Activated CD4-positive, alpha-beta T cell treated with anti-CD3 and anti-CD28 coated beads, Interleukin-2, amount 10 ng/mL, durations not matched to agents 7 days and 5 days (primary cell): ENCODE measurements around the gene ENOPH1. TPM values are rescaled to one million over a fixed set of nuclear protein-coding genes. Genes with fewer than 3 reads are reported as not detected.

Experiments used
- CTCF ChIA-PET: fragments of 350-600 bp; sonication (Branson Sonifier 250); formaldehyde crosslinking; loops from one replicate; lab custom pipeline; 2021; ENCODE audit warnings: antibody characterized with exemption; lab: Charles Lee
- POLR2A ChIA-PET: fragments of 350-600 bp; sonication (Branson Sonifier 250); formaldehyde crosslinking; loops from one replicate; lab custom pipeline; 2021; ENCODE audit warnings: antibody characterized with exemption; lab: Charles Lee
- DNase-seq: peaks from one replicate; pipeline ENCODE4 v3.0.0-alpha.2; 2020
- H3K27ac Mint-ChIP-seq: one replicate; pipeline ENCODE4 v1.8.0; 2021; ENCODE audit warnings: mild to moderate bottlenecking, moderate library complexity, mixed read lengths
- H3K27me3 Mint-ChIP-seq: one replicate; pipeline ENCODE4 v1.8.0; 2021; ENCODE audit warnings: mixed read lengths
- H3K36me3 Mint-ChIP-seq: one replicate; pipeline ENCODE4 v1.8.0; 2021; ENCODE audit warnings: low read depth, mixed read lengths
- H3K4me1 Mint-ChIP-seq: one replicate; pipeline ENCODE4 v1.8.0; 2021; ENCODE audit warnings: mixed read lengths
- H3K4me3 Mint-ChIP-seq: one replicate; pipeline ENCODE4 v1.8.0; 2021; ENCODE audit warnings: mild to moderate bottlenecking, moderate library complexity, mixed read lengths
- H3K9me3 Mint-ChIP-seq: one replicate; pipeline ENCODE4 v1.8.0; 2021; ENCODE audit warnings: mixed read lengths
- total RNA-seq, 2 experiments: library from RNA; stranded (reverse); gene quantifications; one replicate each; pipeline ENCODE4 v1.2.3, GENCODE V29; 2021

Gene ENOPH1
- total RNA-seq, 2 experiments from 2014 or later = 32.7 to 34.6 TPM

DNA sequence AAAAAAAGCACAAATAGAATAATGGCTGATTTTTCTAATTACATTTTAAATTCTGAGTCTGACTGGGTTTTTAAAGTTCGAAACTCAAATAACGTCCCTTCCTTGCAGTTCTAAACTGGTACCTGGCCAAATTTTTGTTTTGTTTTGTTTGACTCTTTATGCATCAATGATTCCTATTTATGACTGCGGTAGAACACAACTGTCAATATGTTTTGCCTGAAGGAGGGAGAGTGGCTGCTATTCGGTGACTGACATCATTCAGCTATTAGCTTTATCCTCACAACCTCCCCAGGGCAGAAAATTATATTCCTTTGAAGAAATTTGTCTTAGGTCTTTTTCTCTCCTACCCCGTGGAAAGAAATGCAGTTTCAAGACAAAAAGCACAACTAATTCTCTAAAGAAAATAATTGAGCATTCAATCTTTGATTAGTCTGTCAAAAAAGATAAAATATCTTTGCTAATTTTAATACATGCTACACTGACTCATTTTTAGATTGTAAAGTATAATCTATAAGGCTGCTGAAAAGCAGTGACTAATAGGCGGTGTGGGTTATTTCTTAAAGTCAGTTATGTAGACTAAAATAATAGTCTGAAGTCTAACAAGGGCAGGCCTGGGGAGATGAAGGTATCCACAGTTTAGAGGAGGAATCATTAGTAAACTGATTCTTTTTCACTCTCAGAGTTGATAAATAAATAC, 69.5 kb downstream of the ENOPH1 start:
- H3K4me3 Mint-ChIP-seq = no peak overlapping the region
- no peaks in the 10 kb centered on the region for H3K36me3 Mint-ChIP-seq
- no peak overlapping the region for H3K27ac Mint-ChIP-seq
- H3K9me3 Mint-ChIP-seq = no peaks in the 10 kb centered on the region
- no peaks in the 10 kb centered on the region for H3K4me1 Mint-ChIP-seq
- no peak for DNase-seq
- CTCF ChIA-PET = interaction anchor here (1.0 to 1.5 kb wide), 2 partner anchors 27 to 38 kb away, joined by 3 to 4 read pairs; no protein-coding TSS in a partner anchor
- no peaks in the 10 kb centered on the region for H3K27me3 Mint-ChIP-seq
- POLR2A ChIA-PET = no interaction called here

DNA sequence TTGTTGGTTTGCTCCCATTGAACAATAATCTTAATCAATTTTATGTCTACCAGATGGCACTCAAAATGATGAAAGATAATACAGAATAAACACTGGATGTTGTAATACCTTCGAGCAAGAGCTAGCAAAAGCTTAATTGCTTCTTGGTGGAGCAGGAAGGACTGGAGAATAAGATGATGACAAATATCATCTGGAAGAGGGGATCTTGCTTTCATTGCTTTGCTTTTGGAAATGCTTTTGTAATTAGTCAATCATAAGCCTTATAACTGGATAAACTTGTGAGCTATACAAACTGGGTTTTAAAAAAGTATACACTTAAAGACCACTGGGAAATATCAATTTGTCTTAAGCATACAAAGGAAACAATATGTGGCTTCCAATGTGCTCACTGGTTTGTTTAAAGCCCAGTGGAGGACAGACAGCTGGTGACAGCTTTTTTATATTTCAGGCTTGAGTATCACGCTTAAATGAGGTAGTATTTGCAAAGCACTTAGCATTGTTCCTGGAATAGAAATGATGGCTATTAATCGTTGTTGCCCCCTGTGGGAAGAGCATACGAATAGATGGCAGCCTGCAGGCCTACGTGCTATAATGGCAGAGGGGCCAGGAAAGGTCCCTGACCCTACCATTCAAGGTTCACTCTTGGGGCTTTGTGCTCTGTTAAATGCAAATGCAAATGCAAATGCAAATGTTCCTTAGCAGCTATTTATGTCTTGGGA, 70.2 kb downstream of the ENOPH1 start:
- Mint-ChIP-seq H3K27ac (no peak overlapping the region), H3K4me1 (no peaks in the 10 kb centered on the region), H3K36me3 (no peaks in the 10 kb centered on the region), H3K27me3 (no peaks in the 10 kb centered on the region), H3K9me3 (no peaks in the 10 kb centered on the region), H3K4me3 (no peak overlapping the region)
- CTCF ChIA-PET = interaction anchor here (0.5 to 1.5 kb wide), 3 partner anchors 11 to 39 kb away, joined by 3 to 4 read pairs (median 4); no protein-coding TSS in a partner anchor
- no peak for DNase-seq
- POLR2A ChIA-PET = no interaction called here

DNA sequence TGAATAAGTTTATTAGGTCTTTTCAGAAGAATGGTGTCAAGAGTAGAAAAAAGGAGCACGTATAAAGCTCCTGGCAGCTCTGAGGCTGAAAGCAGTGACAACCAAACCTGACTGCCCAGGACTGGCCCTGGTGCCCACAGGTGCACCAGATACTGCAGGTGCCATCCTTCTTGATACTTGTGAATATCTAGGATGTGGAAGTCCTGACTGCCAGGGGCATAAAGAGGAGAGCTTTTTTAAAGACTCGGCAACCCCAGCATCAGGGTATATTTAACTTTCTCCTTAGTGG, 70.7 kb downstream of the ENOPH1 start:
- Mint-ChIP-seq H3K4me1 (no peaks in the 10 kb centered on the region), H3K27ac (no peak overlapping the region), H3K27me3 (no peaks in the 10 kb centered on the region), H3K36me3 (no peaks in the 10 kb centered on the region), H3K9me3 (no peaks in the 10 kb centered on the region), H3K4me3 (no peak overlapping the region)
- no peak for DNase-seq
- ChIA-PET POLR2A (no interaction called here), CTCF (interaction anchor here (1.0 to 1.5 kb wide), 2 partner anchors 28 to 39 kb away, joined by 3 to 4 read pairs; no protein-coding TSS in a partner anchor)

DNA sequence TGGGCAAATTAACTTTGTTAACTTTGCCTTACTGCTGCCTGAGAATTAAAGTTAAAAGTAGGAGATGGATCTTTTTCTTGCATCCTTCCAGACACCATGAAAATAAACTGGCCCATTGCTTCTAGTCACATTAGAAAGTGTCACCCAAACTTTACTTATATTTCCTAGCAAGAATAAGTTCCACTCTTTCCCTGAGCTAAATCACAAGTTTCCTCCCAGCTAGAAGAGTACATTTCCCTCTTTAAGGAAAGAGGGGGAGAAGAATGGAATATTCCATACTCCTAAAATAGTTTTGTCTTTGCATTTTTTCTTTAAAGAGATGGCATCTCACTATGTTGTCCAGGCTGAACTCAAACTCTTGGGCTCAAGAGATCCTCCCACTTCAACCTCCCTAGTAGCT, 77.6 kb downstream of the ENOPH1 start:
- H3K4me1 Mint-ChIP-seq = no peaks in the 10 kb centered on the region
- peaks cover 5% of the 10 kb centered on the region for H3K27me3 Mint-ChIP-seq
- POLR2A ChIA-PET = no interaction called here
- H3K27ac Mint-ChIP-seq = no peak overlapping the region
- H3K4me3 Mint-ChIP-seq = no peak overlapping the region
- H3K36me3 Mint-ChIP-seq = no peaks in the 10 kb centered on the region
- no peak for DNase-seq
- H3K9me3 Mint-ChIP-seq = no peaks in the 10 kb centered on the region
- CTCF ChIA-PET = no interaction called here

DNA sequence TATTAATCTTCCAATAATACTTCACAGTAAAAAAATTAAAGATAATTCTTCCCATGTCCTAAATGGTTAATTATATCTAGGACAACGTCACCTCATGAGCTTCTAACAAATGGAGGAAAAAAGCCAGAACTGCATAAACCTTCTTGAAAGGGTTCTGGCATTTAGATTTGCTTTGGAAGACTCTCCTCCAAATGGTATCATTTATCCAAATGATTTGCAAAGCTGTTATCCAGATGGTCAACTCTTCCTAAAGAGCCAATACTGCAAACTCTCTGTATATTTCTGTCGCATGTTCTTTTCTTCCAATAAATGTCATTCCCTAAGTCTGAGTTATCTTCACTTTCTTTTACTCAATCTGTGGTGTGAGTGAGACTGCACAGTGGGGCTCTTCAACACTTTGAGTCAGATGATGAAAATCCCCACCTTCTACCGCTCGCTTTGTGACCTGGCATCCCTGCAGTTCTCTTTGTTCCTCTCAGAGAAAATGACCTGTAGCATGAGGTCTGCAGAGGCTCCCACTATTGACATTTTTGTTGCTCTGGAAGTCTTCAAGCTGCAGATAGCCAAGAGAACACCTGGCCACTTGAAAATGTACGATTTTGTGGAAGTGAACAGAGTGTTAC, 78.5 kb downstream of the ENOPH1 start:
- no peak overlapping the region for H3K4me3 Mint-ChIP-seq
- H3K27ac Mint-ChIP-seq = no peak overlapping the region
- CTCF ChIA-PET = no interaction called here
- H3K4me1 Mint-ChIP-seq = no peaks in the 10 kb centered on the region
- POLR2A ChIA-PET = no interaction called here
- H3K27me3 Mint-ChIP-seq = peaks cover 5% of the 10 kb centered on the region
- no peak for DNase-seq
- no peaks in the 10 kb centered on the region for H3K9me3 Mint-ChIP-seq
- H3K36me3 Mint-ChIP-seq = no peaks in the 10 kb centered on the region

DNA sequence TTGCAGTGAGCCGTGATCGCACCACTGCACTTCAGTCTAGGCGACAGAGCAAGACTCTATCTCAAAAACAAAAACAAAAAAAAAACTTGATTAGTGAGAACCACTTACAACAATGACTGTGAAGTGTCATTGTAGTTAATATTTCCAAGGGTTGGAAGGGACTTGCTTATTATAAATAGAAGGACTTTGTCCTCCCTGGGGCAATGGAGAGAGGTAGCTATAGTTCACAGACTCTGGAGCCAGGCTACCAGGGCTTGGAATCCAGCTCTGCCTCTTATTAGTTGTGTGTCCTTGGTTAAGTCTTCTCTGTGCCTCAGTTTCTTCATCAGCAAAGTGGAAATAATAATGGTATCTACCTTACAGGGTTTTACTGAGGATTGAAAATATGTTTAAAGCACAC, 79.8 kb downstream of the ENOPH1 start:
- Mint-ChIP-seq H3K9me3 (no peaks in the 10 kb centered on the region), H3K27me3 (peaks cover 5% of the 10 kb centered on the region), H3K4me3 (no peak overlapping the region), H3K4me1 (no peaks in the 10 kb centered on the region), H3K36me3 (no peaks in the 10 kb centered on the region), H3K27ac (no peak overlapping the region)
- CTCF ChIA-PET = no interaction called here
- POLR2A ChIA-PET = no interaction called here
- DNase-seq = no peak

Other genes starting within 250 kb of the ENOPH1 start
- gene HNRNPD, start 56.6 kb upstream of the ENOPH1 start, total RNA-seq = 100 to 1,000 TPM; 368 to 430 TPM
- gene HNRNPDL, start 128 bp upstream of the ENOPH1 start, total RNA-seq = 100 to 1,000 TPM; 311 to 320 TPM
- gene TMEM150C, start 131.4 kb downstream of the ENOPH1 start, total RNA-seq = not detected